Loucy (cell line): ENCODE data around the gene TENM4.

Experiments
- CTCF ChIP-seq: fragments of 200-600 bp; sonication (generic); conservative IDR thresholded peaks from 2 replicates; pipeline ENCODE4 v1.5.1; 2014; ENCODE audit warnings: mild to moderate bottlenecking, antibody characterized with exemption, low read length
- EZH2phosphoT487 ChIP-seq: fragments of 200-600 bp; IDR thresholded peaks from 2 replicates; pipeline ENCODE4 v1.6.1; 2018; ENCODE audit warnings: antibody characterized with exemption, mild to moderate bottlenecking, moderate library complexity, borderline replicate concordance

GRCh38 chr11:78733031-78733430, 707.8 kb downstream of the TENM4 start:
- TF ChIP-seq CTCF (no peak), EZH2phosphoT487 (no peak)
